ENCODE measurements around the gene CDH4. TPM values are rescaled to one million over a fixed set of nuclear protein-coding genes. Genes with fewer than 3 reads are reported as not detected.

The CDH4 gene
- total and polyA plus RNA-seq, 2 of the 4 experiments (the other 2 are of a cell fraction) = 1.6 to 3.5 TPM

GRCh38 chr20:61666471-61666832 is 414.4 kb downstream of the CDH4 start:
- Histone ChIP-seq H2BK120ac (ENCODE audit: low read depth, low read length) (no peak overlapping the region), H3K4me1 (ENCODE audit: control insufficient read depth, insufficient read depth, low read length) (no peaks in the 10 kb centered on the region), H2BK15ac (ENCODE audit: low read depth, low read length) (no peak overlapping the region), H2AFZ (replicated peaks; ENCODE audit: low read length, poor library complexity) (peak overlapping the region; percentile 33), H3K4me2 (ENCODE audit: low read depth, low read length) (no peak overlapping the region), H3K4me3 (ENCODE audit: insufficient read depth, low read depth, low read length) (no peak overlapping the region), H3K9me3 (ENCODE audit: control insufficient read depth, insufficient read depth, low read length) (peaks cover 7% of the 10 kb centered on the region; the same call in 1 of the 2 replicates), H3K23ac (ENCODE audit: low read depth, low read length) (no peak overlapping the region), H4K8ac (ENCODE audit: low read depth in 2 of 2, low read length in 2 of 2) (no peak overlapping the region), H3K9me1 (ENCODE audit: insufficient read depth, low read length) (no peaks in the 10 kb centered on the region), H3K27ac (ENCODE audit: insufficient read depth, low read length) (no peak overlapping the region), H4K5ac (ENCODE audit: low read depth, low read length) (no peak overlapping the region), H2AK9ac (replicated peaks; ENCODE audit: low read depth, low read length, poor library complexity) (no peak overlapping the region), H2BK5ac (ENCODE audit: low read depth, low read length, poor library complexity, severe bottlenecking) (no peak overlapping the region), H3K4ac (ENCODE audit: low read depth, low read length) (no peak overlapping the region), H4K20me1 (ENCODE audit: insufficient read depth, low read length) (no peaks in the 10 kb centered on the region), H3K36me3 (ENCODE audit: control insufficient read depth, insufficient read depth, low read length) (no peaks in the 10 kb centered on the region), H3K27me3 (ENCODE audit: control insufficient read depth, insufficient read depth, low read length) (no peaks in the 10 kb centered on the region; the same call in 1 of the 2 replicates), H2BK20ac (ENCODE audit: low read depth, low read length) (no peak overlapping the region), H3K14ac (replicated peaks; ENCODE audit: low read depth, low read length) (no peak overlapping the region), H3K56ac (ENCODE audit: extremely low read depth, insufficient read depth, low read length) (no peak overlapping the region), H4K91ac (ENCODE audit: insufficient read depth, low read depth, low read length) (no peak overlapping the region), H3K18ac (ENCODE audit: low read depth, low read length) (no peak overlapping the region), H3K79me1 (ENCODE audit: low read depth in 1 of 2, low read length in 2 of 2) (no peaks in the 10 kb centered on the region), H2AK5ac (ENCODE audit: low read depth, low read length) (no peak overlapping the region), H3K9ac (ENCODE audit: low read depth, low read length) (no peak overlapping the region)
- BruUV-seq (replicated peaks) = no TSS peak
- ChIA-PET CTCF (no interaction called here), POLR2A (ENCODE audit: unreplicated experiment) (no interaction called here)
- DNase-seq (no peak), ATAC-seq (ENCODE audit: low read depth) (no peak)
- WGBS, 2 experiments (ENCODE audit: extremely low coverage in 2 of 2, insufficient read length in 1 of 2) = 73% methylated on average over 3 of the region's 9 CpGs; no CpG with 5 or more reads in 1 of the 2 experiments
- dilution Hi-C loops (cut with HindIII; ENCODE audit: low sequenced_read_pairs, unreplicated experiment) (no loop called here), intact Hi-C loops (cut with micrococcal nuclease) (no loop called here), in situ Hi-C loops (cut with MboI; ENCODE audit: low sequenced_read_pairs) (no loop called here)
- TF ChIP-seq SMC3 (IDR thresholded peaks at IDR 0.05; ENCODE audit: low read depth, low read length) (no peak), ELK1 (IDR thresholded peaks at IDR 0.05; ENCODE audit: borderline replicate concordance, low read depth, low read length) (no peak), MAFK (IDR thresholded peaks at IDR 0.05; ENCODE audit: low read depth, low read length) (no peak), CEBPB (IDR thresholded peaks at IDR 0.05; ENCODE audit: low read depth, low read length) (no peak), CHD1 (IDR thresholded peaks at IDR 0.05; ENCODE audit: low read depth, low read length) (no peak), CTCF (conservative IDR thresholded peaks at IDR 0.05; ENCODE audit: low read depth, low read length) (no peak)

All from IMR-90 (cell line).